Body of pancreas (tissue), 4 donors: ENCODE measurements around the gene GFAP.

Experiments used
- CTCF ChIP-seq, 7 experiments: fragments of 450-650 bp in 4 of 7; fragments of 200-600 bp in 3 of 7; sonication (generic) in 3 of 7; IDR thresholded peaks; one replicate each; pipeline ENCODE4 v1.5.1; 2016 to 2019; ENCODE audit warnings: antibody characterized with exemption in 7 of 7
- POLR2A ChIP-seq, 3 donors: fragments of 450-650 bp; IDR thresholded peaks; one replicate each; pipeline ENCODE4 v1.6.1; 2016; ENCODE audit warnings: antibody characterized with exemption in 3 of 3, mild to moderate bottlenecking in 2 of 3

- TF ChIP-seq POLR2A (IDR thresholded peaks at IDR 0.05) (no peak), CTCF (IDR thresholded peaks at IDR 0.05) (no peak)
Measured at GRCh38 chr17:44894642-44895041, 20.7 kb downstream of the GFAP start.
